Mammary epithelial cell (primary cell): ENCODE results near the gene RWDD3.

Experiments used
- CTCF ChIP-seq, 2 donors: IDR thresholded peaks in 1 of 2; conservative IDR thresholded peaks in 1 of 2; 2 replicates each; pipeline ENCODE4 v1.5.1; 2011 to 2012; ENCODE audit warnings: inconsistent platforms in 2 of 2, low read length in 2 of 2, mild to moderate bottlenecking in 2 of 2, control low read depth in 1 of 2, low read depth in 1 of 2; ENCODE audit not compliant: insufficient read depth in 1 of 2; ENCODE audit errors: extremely low read depth in 1 of 2
- EZH2 ChIP-seq: IDR thresholded peaks from 2 replicates; pipeline ENCODE4 v1.6.1; 2012; ENCODE audit warnings: low read length, inconsistent platforms, borderline replicate concordance

- TF ChIP-seq CTCF (conservative IDR thresholded peaks at IDR 0.05 in 1 of 2, IDR thresholded peaks at IDR 0.05 in 1 of 2; ENCODE audit: extremely low read depth in 1 of 2, insufficient read depth in 1 of 2, low read depth in 1 of 2, low read length in 2 of 2) (no peak), EZH2 (no peak)
Observed at GRCh38 chr1:95257758-95258157, 23.7 kb downstream of the RWDD3 start.
